ENCODE data around the gene NCOA4.
"Not testable (repeated sequence)": the region's sequence is repeated elsewhere in the genome, so short reads cannot be mapped to it uniquely, and the experiment has no call there.

NCOA4 gene

GRCh38 chr10:46052057-46052790, 21.8 kb upstream of the NCOA4 start:
- DNase-seq = no peak

DNA sequence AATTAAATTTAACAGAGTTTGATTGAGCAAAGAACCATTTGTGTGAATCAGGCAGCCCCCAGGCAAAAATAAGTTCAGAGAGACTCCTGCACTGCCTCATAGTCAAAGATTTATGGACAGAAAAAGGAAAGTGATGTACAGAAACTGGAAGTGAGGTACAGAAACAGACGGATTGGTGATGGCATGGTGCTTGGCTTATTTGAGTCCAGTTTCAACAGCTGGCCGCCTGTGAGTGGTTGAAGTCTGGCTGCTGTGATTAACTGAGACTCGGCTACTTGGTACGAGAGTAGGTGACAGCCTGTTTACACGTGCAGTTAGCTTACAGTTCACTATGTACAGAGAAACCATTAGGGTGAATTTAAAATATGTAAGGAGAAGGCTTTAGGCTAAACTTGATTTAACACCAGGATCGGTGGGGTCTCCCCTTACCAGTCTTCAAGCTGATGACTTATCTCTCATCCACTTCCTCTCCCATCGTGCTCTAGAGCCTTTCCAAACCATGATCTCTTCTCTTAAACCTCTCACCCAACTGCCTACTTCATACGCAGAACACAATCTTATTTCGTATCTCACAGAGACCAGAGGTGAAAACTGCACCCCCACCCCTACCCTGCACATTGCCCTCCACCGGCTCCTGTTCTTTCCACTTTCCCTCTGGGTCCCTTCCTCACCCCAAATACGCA, 20.7 kb upstream of the NCOA4 start:
- no peak for DNase-seq

GRCh38 chr10:46049497-46049831, 19.0 kb upstream of the NCOA4 start:
- DNase-seq = not testable (repeated sequence)

GRCh38 chr10:46048152-46048551, 17.7 kb upstream of the NCOA4 start:
- DNase-seq = no peak

DNA sequence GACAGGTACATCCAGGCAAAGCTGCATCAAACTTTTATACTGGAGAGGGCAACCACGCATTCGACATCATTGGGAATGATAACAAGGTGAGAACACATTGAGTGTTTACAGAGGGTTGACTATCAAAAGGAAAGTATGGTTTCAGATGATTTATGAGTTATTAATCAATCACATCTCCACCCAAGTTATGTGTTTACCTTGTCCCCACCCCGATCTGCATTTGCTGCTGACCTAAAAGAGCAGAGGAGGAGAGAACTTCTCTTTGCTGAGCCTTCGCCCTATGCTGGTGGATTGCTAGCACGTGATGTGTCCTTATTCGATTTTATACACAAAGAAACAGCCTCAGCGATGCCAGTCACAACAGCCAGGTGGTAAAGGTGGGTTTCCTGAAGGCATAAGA, 15.8 kb upstream of the NCOA4 start, which contains the start of gene MSMB:
Gene MSMB (minus strand): TSS at position 9 of the 400 bp plus-strand sequence. CDS start 32 bp downstream, outside the sequence.
- DNase-seq = no peak

DNA sequence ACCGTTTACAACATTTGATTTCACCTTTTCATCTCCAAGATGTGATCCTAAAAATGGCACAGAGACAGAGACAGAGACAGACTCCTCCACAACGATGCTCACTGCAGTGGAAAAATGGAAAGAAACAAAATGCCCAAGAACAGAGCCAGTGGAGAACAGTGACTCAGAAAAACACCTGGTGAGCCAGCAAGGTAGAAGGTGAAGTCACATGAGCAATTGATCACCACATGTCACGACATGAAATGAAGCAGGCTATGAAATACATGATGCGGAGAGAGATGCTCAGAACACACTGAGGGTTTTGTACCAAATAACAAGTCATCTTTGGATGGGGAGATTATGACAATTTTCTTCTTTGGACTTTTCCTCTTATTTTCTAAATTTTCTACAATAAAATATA, 12.1 kb upstream of the NCOA4 start:
- no peak for DNase-seq

DNA sequence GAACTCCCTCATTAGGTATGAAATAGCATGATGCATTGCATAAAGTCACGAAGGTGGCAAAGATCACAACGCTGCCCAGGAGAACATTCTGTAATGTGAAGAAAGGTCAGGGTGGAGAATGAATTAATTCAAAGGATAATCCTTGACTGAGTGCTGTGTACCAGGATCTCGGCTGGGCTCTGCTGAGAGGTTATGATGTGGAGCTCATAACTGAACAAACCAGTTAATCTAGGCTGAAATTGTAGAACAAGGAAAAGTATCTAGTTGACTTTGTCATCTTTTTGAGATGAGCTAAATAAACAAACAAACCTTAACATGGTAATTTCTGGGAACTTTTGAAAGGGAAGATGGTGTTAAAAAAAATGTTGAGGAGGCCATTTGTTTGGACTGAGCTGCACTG, 9.6 kb upstream of the NCOA4 start:
- no peak for DNase-seq

GRCh38 chr10:46037107-46037825, 6.8 kb upstream of the NCOA4 start:
- DNase-seq = no peak

- no peak for DNase-seq
These were observed 5.8 kb upstream of the NCOA4 start for GRCh38 chr10:46035923-46036849.

DNA sequence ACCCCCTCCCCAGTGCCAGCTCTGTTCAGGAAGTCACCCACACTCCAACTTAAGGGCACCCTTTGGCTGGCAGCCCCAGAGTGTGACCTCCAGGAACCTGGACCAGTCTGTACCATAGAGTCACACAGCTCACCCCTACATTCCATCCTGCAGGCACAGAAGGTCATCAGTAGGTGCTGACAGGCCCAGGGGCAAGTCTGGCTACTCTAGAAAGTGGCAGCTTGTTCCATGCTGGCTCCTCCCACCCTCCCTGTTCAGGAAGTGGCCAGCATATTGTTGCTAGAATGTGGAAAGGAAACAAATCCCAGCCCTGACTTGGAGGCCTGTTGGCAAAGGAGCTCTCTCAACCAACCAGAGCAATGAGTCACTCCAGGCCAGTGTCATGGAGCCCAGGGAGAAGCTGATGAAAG, 3.2 kb upstream of the NCOA4 start:
- DNase-seq = no peak

- no peak for DNase-seq
These were observed 1.5 kb upstream of the NCOA4 start for GRCh38 chr10:46031648-46032532.

GRCh38 chr10:46029461-46030030, 877 bp downstream of the NCOA4 start:
- DNase-seq = no peak

GRCh38 chr10:46028584-46029460, 1.6 kb downstream of the NCOA4 start:
- DNase-seq = peak; percentile 75

- no peak for DNase-seq
These were observed 4.3 kb downstream of the NCOA4 start for GRCh38 chr10:46026106-46026505.

DNA sequence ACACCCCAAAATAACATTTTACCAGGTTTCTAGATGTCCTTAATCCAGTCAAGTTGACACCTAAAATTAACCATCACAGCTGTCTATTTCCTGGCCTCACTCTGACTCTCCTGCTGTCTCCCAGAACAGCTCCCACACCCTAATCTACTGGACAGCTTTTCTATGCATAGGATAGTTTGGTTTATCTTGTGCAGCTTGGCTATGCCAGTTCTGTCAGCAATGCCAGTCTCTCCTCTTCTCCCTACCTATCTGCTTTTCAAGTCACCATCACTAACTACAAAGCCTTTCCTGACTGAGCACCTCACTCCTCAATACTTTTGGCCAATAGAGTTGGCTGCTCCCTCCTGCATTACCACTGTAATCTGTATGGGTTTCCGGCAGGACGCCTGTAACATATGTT, 5.0 kb downstream of the NCOA4 start:
- DNase-seq = no peak

- no peak for DNase-seq
These were observed 5.5 kb downstream of the NCOA4 start for GRCh38 chr10:46024948-46025347.

DNA sequence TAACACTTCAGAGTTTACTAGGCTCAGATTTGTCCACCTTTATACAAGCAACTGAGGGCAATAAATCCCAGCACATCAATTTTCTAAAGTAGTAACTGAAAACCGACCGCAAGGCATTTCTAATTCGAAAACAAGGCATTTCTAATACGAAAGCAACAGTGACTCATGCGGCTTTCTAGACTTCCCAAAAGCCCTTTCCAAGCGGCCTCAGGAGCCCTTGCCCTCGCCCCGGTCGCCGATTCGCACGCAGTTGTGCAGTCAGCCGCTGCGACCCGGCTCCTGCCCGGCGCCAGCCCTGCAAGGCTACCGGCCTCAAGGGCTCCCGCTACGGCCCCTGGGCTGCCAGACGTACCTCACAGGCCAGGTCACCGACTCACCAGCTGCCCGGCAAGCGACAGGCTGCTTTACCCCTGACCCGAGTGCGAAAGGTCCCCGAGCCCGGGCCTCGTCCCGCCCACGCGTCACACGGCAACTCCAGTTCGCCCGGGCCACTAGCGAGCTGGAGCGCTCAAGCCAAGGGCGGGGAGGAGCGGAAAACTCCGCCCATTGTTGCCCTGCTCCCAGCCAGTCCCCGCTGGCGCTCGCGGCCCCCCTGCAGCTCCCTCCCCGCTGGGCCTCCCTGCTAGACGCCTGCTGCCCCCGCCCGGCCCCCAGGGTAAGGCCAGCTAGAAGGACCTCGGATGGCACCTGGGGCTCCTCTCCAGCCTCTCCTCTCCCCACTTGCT, 7.3 kb downstream of the NCOA4 start:
- DNase-seq = peak; percentile 76

DNA sequence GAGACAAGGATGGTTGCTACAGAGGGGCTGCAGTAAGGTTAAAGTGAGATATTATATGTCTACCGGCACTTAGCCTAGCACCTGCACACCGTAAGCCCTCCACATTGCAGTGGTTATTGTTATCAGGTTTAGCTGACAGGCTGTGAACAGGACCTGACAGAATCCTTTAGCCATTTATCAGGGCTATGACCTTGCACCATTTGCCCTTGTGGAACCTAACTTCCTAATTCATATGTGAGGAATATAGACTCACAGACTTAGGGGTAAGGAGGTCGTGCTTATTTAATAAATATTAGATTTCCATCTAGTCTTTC, 10.1 kb downstream of the NCOA4 start:
- no peak for DNase-seq

GRCh38 chr10:46019569-46020343, 10.7 kb downstream of the NCOA4 start:
- DNase-seq = peak; percentile 24
